Activated T-helper 1 cell treated with anti-CD3 and anti-CD28 coated beads, Interleukin-2, amount 50 U/mL, for 16 hours (primary cell): ENCODE data around the gene VAC14.

Experiments used
- DNase-seq, 2 donors: peaks; one replicate each; pipeline ENCODE4 v3.0.0-alpha.2; 2020; ENCODE audit warnings: low read depth in 1 of 2, low spot score in 1 of 2

Gene VAC14

GRCh38 chr16:70664325-70665112, 136.4 kb downstream of the VAC14 start:
- DNase-seq = no peak

- no peak for DNase-seq
Measured at GRCh38 chr16:70663524-70664324, 137.2 kb downstream of the VAC14 start.

- DNase-seq = no peak
Measured at GRCh38 chr16:70662991-70663523, 137.9 kb downstream of the VAC14 start.

DNA sequence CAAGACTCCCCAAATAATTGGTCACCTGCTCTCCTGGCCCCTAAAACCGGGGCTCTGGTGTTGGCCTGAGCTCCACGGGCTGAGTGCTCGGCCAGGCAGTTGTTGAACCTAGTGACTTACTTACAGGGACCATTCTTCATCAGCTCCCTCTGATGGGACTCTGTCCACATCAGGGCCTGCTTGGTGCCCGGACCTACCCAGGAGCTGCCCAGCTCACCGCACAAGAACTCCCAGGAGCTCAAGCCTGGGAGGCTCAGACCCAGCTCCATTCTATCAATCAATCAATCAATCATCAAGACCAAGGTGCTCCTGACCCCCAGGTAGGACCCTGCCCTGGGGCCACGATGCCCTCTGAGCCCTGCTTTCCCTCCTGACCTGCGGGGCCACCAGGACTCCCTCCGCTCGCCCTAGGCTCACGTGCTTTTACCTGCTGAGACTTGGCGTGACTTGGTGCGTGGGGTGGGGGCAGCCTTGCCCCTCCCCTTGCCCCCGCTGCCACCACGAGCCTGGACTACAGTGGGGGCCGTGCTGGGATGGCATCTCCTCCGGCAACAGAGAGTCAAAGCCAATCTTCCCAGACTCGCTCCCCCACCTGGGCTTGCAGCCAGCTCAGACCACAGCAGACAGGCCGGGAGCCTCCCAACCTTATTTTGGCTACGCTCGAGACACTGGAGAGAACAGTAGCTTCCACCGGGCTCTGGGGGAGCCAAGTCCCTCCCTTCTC, 138.9 kb downstream of the VAC14 start:
- DNase-seq = no peak

GRCh38 chr16:70661534-70661917, 139.4 kb downstream of the VAC14 start:
- no peak for DNase-seq

DNA sequence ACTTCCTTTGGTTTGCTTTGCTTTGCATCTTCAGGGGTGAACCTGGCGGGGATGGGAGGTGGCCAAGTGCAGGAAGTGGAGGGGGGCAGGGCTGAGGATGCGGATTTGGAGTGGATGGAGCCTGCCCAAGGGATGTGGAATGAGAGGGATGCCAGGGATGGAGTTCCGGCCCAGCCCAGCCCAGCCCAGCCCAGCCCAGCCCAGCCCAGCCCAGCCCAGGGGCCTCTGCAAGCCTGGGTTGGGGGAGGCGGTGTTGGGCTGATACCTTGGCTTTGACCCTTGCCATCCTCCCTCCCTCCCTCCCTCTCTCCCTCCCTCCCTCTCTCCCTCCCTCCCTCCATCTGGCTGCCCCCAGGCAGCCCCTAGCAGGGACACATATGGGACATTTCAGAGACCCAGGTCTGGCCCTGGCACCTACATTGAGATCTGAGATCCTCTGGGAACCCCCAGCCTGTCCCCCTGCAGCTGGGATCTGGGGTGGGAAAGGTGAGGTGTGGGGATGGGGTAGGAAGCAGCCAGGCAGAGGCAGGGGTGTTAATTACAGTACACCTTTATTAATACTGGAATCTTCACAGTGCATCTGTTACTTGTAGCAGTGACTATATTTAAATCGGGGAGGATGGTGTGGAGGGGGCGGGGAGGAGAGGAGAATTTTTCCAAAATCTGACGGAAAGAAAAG, 140.1 kb downstream of the VAC14 start:
- no peak for DNase-seq

DNA sequence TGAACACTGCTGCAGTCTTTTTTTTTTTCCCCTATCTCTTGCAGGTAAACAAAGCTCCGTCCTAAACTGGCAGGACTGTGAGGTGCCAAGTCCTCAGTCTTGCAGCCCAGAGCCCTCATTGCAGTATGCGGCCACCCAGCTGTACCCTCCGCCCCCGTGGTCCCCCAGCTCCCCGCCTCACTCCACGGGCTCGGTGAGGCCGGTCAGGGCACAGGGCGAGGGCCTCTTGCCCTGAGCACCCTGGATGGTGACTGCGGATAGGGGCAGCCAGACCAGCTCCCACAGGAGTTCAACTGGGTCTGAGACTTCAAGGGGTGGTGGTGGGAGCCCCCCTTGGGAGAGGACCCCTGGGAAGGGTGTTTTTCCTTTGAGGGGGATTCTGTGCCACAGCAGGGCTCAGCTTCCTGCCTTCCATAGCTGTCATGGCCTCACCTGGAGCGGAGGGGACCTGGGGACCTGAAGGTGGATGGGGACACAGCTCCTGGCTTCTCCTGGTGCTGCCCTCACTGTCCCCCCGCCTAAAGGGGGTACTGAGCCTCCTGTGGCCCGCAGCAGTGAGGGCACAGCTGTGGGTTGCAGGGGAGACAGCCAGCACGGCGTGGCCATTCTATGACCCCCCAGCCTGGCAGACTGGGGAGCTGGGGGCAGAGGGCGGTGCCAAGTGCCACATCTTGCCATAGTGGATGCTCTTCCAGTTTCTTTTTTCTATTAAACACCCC, 140.8 kb downstream of the VAC14 start:
- no peak for DNase-seq

DNA sequence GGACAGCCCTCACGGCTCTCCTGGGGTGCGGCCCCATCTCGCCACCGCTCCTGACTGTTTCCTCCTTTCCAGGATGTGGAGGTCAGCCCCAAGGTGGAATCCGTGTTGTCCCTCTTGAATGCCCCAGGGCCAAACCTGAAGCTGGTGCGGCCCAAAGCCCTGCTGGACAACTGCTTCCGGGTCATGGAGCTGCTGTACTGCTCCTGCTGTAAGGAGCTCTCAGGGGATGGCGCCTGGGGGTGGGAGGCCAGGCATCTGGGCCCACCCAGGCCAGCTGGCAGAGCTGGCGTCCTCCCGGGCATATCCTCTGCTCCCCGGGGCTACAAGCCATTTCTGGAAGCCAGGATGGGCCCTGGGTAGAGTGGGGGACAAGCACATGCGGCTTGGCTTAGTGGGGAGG, 141.4 kb downstream of the VAC14 start:
- no peak for DNase-seq

DNA sequence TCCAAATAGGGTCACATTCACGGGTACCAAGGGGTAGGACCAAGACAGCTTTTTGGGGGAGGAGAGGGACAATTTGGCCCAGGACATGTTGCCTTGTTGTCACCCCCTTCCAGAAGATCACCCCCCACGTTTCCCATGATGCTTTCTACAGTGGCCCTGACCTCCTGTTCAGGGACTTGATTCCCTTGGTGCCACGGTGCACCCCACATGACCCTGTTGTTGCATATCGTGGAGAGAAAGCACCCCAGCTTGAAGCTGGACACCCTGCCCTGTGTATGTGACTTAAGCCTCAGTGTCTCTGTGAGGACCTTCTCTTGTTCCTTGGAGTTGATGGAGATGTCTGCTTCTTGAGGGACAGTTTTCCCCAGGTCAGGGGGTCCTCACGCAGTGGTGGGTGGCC, 142.0 kb downstream of the VAC14 start:
- DNase-seq = no peak

DNA sequence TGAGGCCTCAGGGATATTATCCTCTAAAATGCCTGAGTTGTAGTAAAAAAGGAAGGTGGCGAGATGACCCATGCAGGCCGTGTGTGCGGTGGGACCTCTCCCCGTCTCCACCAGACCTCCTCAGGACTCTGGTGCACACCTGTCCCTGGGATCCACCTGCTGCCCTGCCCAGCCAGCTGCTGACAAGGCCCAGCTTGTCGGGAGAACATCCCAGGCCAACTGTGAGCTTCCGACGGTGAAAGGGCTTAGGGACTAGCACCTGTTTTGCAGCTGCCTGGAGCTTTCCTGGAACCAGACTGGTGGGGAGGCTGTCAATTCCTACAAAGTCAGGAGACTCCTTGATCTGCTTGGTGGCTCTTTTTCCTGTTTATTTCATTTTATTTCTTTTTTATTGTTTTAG, 143.0 kb downstream of the VAC14 start:
- no peak for DNase-seq

- no peak for DNase-seq
Measured at GRCh38 chr16:70656712-70657263, 144.2 kb downstream of the VAC14 start.

GRCh38 chr16:70656065-70656711, 144.8 kb downstream of the VAC14 start:
- DNase-seq = no peak

DNA sequence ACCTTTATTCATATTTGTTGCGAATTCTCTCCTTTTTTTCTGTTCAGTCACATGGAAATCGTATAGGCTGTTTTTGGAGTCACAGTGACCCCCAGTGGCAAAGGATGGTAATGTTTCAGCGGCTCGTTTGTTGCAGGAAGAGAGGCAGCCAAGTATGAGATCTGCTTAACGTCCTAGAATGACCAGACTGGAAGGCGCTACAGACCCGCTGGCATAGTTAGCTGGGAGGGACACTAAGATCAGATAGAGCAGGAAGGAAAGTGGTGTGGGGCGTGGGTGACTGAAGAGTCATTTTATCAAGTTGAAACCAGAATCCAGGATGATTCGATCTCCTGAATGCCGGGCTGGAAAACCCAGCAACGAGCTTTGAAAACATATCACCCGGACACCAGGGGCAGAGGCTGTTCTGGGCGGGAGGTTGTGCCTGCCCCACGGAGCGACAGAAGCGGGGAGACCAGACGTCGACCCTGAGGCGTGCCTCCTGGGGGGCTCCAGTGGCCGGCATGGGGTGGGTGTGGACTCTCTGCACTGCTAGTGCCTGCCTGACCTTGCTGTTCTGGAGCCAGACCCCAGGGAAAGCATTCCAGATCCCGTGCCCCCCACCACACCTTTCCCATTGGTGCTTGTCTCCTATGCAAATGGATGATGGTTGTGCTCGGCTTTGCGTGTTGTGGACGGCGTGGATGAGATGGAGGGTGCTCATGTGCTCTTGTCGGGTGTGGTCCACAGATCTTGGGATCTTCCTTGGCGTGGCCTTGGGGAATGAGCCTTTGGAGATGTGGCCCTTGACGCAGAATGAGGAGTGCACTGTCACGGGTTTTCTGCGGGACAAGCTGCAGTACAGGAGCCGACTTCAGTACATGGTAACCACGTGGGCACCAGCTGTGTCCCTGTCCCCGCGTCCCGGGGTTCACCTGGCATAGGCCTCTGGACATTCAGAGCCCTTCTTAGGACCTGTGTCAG, 146.9 kb downstream of the VAC14 start:
- DNase-seq = peak; percentile 63 to 66

DNA sequence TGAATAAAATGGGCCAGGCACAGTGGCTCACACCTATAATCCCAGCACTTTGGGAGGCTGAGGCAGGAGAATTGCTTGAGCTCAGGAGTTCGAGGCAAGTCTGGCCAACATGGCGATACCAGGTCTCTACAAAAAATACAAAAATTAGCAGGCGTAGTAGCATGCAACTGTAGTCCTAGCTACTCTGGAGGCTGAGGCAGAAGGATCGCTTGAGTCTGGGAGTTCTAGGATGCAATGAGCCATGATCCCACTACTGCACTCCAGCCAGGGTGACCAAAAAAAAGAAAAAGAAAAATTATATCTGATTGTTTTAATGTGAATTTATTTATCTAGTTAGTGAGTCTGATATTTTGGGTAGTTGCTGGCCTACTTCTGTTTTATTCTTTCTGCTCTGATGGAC, 147.6 kb downstream of the VAC14 start:
- no peak for DNase-seq

GRCh38 chr16:70652322-70652721, 148.6 kb downstream of the VAC14 start:
- no peak for DNase-seq

- DNase-seq = no peak
Measured at GRCh38 chr16:70651524-70651923, 149.4 kb downstream of the VAC14 start.

DNA sequence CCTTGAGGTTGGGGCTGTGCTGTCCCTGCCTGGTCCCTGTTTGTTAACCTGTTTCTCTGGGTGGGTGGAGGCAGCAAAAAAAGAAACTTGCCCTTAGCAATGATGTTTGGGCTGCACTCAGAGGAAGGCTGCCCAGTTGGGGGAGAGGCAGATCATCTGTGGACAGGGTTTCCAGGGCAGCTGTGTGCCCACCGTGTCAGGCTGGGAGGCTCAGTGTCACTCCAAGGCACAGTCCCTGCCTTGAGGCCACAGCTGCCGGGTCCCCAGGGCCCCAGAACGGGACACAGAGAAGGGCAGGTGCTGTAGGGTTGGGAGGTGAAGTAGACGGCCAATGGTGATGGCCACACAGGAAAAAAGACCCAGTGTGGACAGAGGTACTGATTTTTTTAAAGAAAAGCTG, 150.7 kb downstream of the VAC14 start:
- no peak for DNase-seq

GRCh38 chr16:70649300-70649699, 151.7 kb downstream of the VAC14 start:
- DNase-seq = no peak
